Measurements from ENCODE around the gene KLF16.

The KLF16 gene

GRCh38 chr19:1826557-1827521, 36.5 kb downstream of the KLF16 start:
- no peak for TF ChIP-seq CTCF (IDR thresholded peaks at IDR 0.05; ENCODE audit: low read depth, low read length, missing control alignments)
- DNase-seq (ENCODE audit: low read depth): no peak
- no peak overlapping the region for H3K4me3 ChIP-seq (ENCODE audit: low read depth, low read length)
- in situ Hi-C loops (cut with HindIII; ENCODE audit: low sequenced_read_pairs): no loop called here

- DNase-seq (ENCODE audit: low read depth): peak; percentile 41
- in situ Hi-C loops (cut with HindIII; ENCODE audit: low sequenced_read_pairs): no loop called here
- no peak overlapping the region for H3K4me3 ChIP-seq (ENCODE audit: low read depth, low read length)
- peak; percentile 96 for TF ChIP-seq CTCF (IDR thresholded peaks at IDR 0.05; ENCODE audit: low read depth, low read length, missing control alignments)
Observed at GRCh38 chr19:1825909-1826556, 37.3 kb downstream of the KLF16 start.

GRCh38 chr19:1824252-1824622, 39.1 kb downstream of the KLF16 start:
- H3K4me3 ChIP-seq (ENCODE audit: low read depth, low read length): no peak overlapping the region
- in situ Hi-C loops (cut with HindIII; ENCODE audit: low sequenced_read_pairs): no loop called here
- DNase-seq (ENCODE audit: low read depth): no peak
- no peak for TF ChIP-seq CTCF (IDR thresholded peaks at IDR 0.05; ENCODE audit: low read depth, low read length, missing control alignments)

GRCh38 chr19:1823539-1824251, 39.7 kb downstream of the KLF16 start:
- no peak for TF ChIP-seq CTCF (IDR thresholded peaks at IDR 0.05; ENCODE audit: low read depth, low read length, missing control alignments)
- in situ Hi-C loops (cut with HindIII; ENCODE audit: low sequenced_read_pairs): no loop called here
- H3K4me3 ChIP-seq (ENCODE audit: low read depth, low read length): no peak overlapping the region

GRCh38 chr19:1823020-1823419, 40.4 kb downstream of the KLF16 start:
- DNase-seq (ENCODE audit: low read depth): no peak
- in situ Hi-C loops (cut with HindIII; ENCODE audit: low sequenced_read_pairs): no loop called here
- TF ChIP-seq CTCF (IDR thresholded peaks at IDR 0.05; ENCODE audit: low read depth, low read length, missing control alignments): no peak
- H3K4me3 ChIP-seq (ENCODE audit: low read depth, low read length): no peak overlapping the region

More at GRCh38 chr19:1823539-1824251, 39.7 kb downstream of the KLF16 start:
- DNase-seq (ENCODE audit: low read depth): no peak

- in situ Hi-C loops (cut with HindIII; ENCODE audit: low sequenced_read_pairs): no loop called here
- H3K4me3 ChIP-seq (ENCODE audit: low read depth, low read length): no peak overlapping the region
- no peak for TF ChIP-seq CTCF (IDR thresholded peaks at IDR 0.05; ENCODE audit: low read depth, low read length, missing control alignments)
- no peak for DNase-seq (ENCODE audit: low read depth)
Observed at GRCh38 chr19:1822210-1822609, 41.2 kb downstream of the KLF16 start.

All from astrocyte of the cerebellum (primary cell).